Left lung (tissue), 10 donors: ENCODE data around the gene KRT35. TPM values are rescaled to one million over a fixed set of nuclear protein-coding genes. Genes with fewer than 3 reads are reported as not detected.
A peak's percentile ranks its signal among the peaks of the same experiment; 100 is the strongest.

Source experiments
- ATAC-seq: fragments of 200-7000 bp; cut with Tn5 transposase; one replicate; pipeline ENCODE4 v1.9.1; 2020; ENCODE audit warnings: moderate library complexity
- DNase-seq, 4 donors: peaks; one replicate each; pipeline ENCODE4 v3.0.0-alpha.2; 2013 to 2020
- H3K27ac ChIP-seq, 2 donors: fragments of 200-600 bp; sonication (generic) in 1 of 2; one replicate each; pipeline versions ENCODE4 v1.5.0 to v1.8.0; 2020 to 2021
- H3K27me3 ChIP-seq, 2 donors: fragments of 200-600 bp; sonication (generic) in 1 of 2; one replicate each; pipeline versions ENCODE4 v1.5.0 to v1.8.0; 2020 to 2021
- H3K36me3 ChIP-seq, 2 donors: fragments of 200-600 bp; sonication (generic) in 1 of 2; one replicate each; pipeline versions ENCODE4 v1.5.0 to v1.8.0; 2020 to 2021
- H3K4me1 ChIP-seq, 2 donors: fragments of 200-600 bp; one replicate each; pipeline ENCODE4 v1.8.0; 2021
- H3K4me3 ChIP-seq, 2 donors: fragments of 200-600 bp; sonication (generic) in 1 of 2; one replicate each; pipeline versions ENCODE4 v1.5.0 to v1.8.0; 2020 to 2021; ENCODE audit warnings: mild to moderate bottlenecking in 1 of 2
- H3K9me3 ChIP-seq, 2 donors: fragments of 200-600 bp; sonication (generic) in 1 of 2; one replicate each; pipeline versions ENCODE4 v1.5.0 to v1.8.0; 2020 to 2021
- intact Hi-C, 2 donors: fragments of 100-400 bp; cut with DNase I; formaldehyde crosslinking; loops; one replicate each; pipeline versions ENCODE4 v1.11.2 to v1.14.2; 2022
- polyA plus RNA-seq, 6 donors: library from polyadenylated mRNA; unstranded; fragments of 120-200 nt; gene quantifications; one replicate each; pipeline ENCODE4 v1.2.1, GENCODE V29; 2013; ENCODE audit not compliant: insufficient read length in 6 of 6
- total RNA-seq, 2 donors: library from RNA; stranded (reverse); fragmentation: NEBNext Ultra II Directional; extraction: Animal tissue kit (Norgen Biotek cat#: 25700); gene quantifications; one replicate each; pipeline ENCODE4 v1.2.1, GENCODE V29; 2021
- TF ChIP-seq, protein P1 (sequence below), 2 donors: fragments of 200-600 bp; sonication (generic) in 1 of 2; IDR thresholded peaks; one replicate each; pipeline versions ENCODE4 v1.5.0 to v1.8.0; 2021; ENCODE audit warnings: antibody characterized with exemption in 2 of 2
- donor health status: DM: no; HTN: yes; CAD: no.
- donor health status: DM: no; HTN: no; CAD: no.

The KRT35 gene
- total and polyA plus RNA-seq, 8 donors = not detected

GRCh38 chr17:41512546-41513167 lies 31.7 kb upstream of the KRT35 start:
- no peak for ATAC-seq
- H3K9me3 ChIP-seq = no peaks in the 10 kb centered on the region
- no peaks in the 10 kb centered on the region for H3K4me1 ChIP-seq
- H3K27ac ChIP-seq = no peak overlapping the region
- peaks cover 0 to 19% of the 10 kb centered on the region in 2 donors for H3K27me3 ChIP-seq
- intact Hi-C loops = no loop called here
- peak in 1 of 4 donors; percentile 39 for DNase-seq
- no peak overlapping the region for H3K4me3 ChIP-seq
- TF ChIP-seq, protein P1, sequence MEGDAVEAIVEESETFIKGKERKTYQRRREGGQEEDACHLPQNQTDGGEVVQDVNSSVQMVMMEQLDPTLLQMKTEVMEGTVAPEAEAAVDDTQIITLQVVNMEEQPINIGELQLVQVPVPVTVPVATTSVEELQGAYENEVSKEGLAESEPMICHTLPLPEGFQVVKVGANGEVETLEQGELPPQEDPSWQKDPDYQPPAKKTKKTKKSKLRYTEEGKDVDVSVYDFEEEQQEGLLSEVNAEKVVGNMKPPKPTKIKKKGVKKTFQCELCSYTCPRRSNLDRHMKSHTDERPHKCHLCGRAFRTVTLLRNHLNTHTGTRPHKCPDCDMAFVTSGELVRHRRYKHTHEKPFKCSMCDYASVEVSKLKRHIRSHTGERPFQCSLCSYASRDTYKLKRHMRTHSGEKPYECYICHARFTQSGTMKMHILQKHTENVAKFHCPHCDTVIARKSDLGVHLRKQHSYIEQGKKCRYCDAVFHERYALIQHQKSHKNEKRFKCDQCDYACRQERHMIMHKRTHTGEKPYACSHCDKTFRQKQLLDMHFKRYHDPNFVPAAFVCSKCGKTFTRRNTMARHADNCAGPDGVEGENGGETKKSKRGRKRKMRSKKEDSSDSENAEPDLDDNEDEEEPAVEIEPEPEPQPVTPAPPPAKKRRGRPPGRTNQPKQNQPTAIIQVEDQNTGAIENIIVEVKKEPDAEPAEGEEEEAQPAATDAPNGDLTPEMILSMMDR (IDR thresholded peaks at IDR 0.05) = no peak
- H3K36me3 ChIP-seq = no peaks in the 10 kb centered on the region

DNA sequence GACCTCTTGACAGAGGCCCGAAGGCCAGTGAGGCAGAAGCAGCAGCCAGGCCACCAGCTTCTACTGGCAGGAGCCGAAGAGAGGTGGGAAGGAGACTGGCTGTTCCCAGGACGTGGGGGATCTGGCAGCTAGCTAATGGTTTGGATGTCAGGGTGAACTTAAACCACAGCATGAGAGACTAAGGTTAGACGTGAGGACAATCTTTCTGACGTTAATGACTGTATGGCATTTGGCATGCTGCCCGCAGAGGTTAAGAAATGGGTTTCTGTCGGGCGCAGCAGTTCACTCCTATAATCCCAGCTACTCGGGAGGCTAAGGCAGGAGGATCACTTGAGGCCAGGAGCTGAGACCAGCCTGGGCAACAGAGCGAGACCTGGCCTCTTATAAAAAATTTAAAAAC lies 30.8 kb upstream of the KRT35 start:
- Histone ChIP-seq H3K27me3 (peaks cover 0 to 19% of the 10 kb centered on the region in 2 donors), H3K27ac (no peak overlapping the region), H3K9me3 (no peaks in the 10 kb centered on the region), H3K36me3 (no peaks in the 10 kb centered on the region), H3K4me1 (no peaks in the 10 kb centered on the region), H3K4me3 (no peak overlapping the region)
- intact Hi-C loops = no loop called here
- ATAC-seq = no peak
- TF ChIP-seq, protein P1 (IDR thresholded peaks at IDR 0.05) = no peak
- peak in 1 of 4 donors; percentile 37 for DNase-seq

DNA sequence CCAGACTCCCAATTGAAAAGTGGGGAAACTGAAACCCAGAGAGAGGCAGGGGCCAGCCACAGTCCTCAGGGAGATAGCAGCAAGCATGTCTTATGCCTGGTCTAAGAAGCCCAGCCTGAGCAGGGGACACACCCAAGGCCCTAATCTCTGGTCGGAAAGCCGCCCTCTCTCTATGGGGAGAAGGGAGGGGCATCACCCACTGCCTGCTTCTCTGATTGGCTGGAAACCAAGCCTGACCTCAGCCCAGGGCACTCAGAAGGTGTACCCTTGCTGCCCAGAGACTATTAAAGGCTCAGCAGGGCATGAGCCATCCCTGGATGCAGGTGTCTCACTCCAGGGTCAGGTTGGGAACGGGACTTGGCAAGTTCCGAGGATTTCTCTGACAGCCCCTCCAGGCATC lies 30.2 kb upstream of the KRT35 start:
- TF ChIP-seq, protein P1 (IDR thresholded peaks at IDR 0.05) = no peak
- H3K27me3 ChIP-seq = peaks cover 0 to 19% of the 10 kb centered on the region in 2 donors
- no peaks in the 10 kb centered on the region for H3K36me3 ChIP-seq
- ATAC-seq (peak; percentile 80), DNase-seq (peak in 1 of 4 donors; percentile 31)
- H3K27ac ChIP-seq = no peak overlapping the region
- no peaks in the 10 kb centered on the region for H3K4me1 ChIP-seq
- intact Hi-C loops = no loop called here
- H3K4me3 ChIP-seq = no peak overlapping the region
- no peaks in the 10 kb centered on the region for H3K9me3 ChIP-seq

GRCh38 chr17:41510251-41511065 lies 29.5 kb upstream of the KRT35 start:
- DNase-seq = no peak
- H3K27me3 ChIP-seq = peaks cover 0 to 15% of the 10 kb centered on the region in 2 donors
- no peaks in the 10 kb centered on the region for H3K4me1 ChIP-seq
- intact Hi-C loops = no loop called here
- no peak overlapping the region for H3K27ac ChIP-seq
- H3K9me3 ChIP-seq = no peaks in the 10 kb centered on the region
- no peak overlapping the region for H3K4me3 ChIP-seq
- TF ChIP-seq, protein P1 (IDR thresholded peaks at IDR 0.05) = no peak
- H3K36me3 ChIP-seq = no peaks in the 10 kb centered on the region
- ATAC-seq = peak; percentile 3

- TF ChIP-seq, protein P1 (IDR thresholded peaks at IDR 0.05) = no peak
- Histone ChIP-seq H3K9me3 (no peaks in the 10 kb centered on the region), H3K4me1 (no peaks in the 10 kb centered on the region), H3K27me3 (peaks cover 0 to 12% of the 10 kb centered on the region in 2 donors), H3K27ac (no peak overlapping the region), H3K4me3 (no peak overlapping the region), H3K36me3 (no peaks in the 10 kb centered on the region)
- DNase-seq = peak in 1 of 4 donors; percentile 40
- no peak for ATAC-seq
- intact Hi-C loops = no loop called here
These were observed 26.4 kb upstream of the KRT35 start for GRCh38 chr17:41507315-41507880.
